Stimulated activated CD8-positive, alpha-beta memory T cell treated with anti-CD3 and anti-CD28 coated beads, Interleukin-4, amount 100 ng/mL, for 1 hour (primary cell): Measurements from ENCODE around the gene LHFPL3.

Experiments
- DNase-seq, 2 donors: peaks; one replicate each; pipeline ENCODE4 v3.0.0-alpha.2; 2020; ENCODE audit warnings: low read depth in 2 of 2, low spot score in 1 of 2

The LHFPL3 gene

DNA sequence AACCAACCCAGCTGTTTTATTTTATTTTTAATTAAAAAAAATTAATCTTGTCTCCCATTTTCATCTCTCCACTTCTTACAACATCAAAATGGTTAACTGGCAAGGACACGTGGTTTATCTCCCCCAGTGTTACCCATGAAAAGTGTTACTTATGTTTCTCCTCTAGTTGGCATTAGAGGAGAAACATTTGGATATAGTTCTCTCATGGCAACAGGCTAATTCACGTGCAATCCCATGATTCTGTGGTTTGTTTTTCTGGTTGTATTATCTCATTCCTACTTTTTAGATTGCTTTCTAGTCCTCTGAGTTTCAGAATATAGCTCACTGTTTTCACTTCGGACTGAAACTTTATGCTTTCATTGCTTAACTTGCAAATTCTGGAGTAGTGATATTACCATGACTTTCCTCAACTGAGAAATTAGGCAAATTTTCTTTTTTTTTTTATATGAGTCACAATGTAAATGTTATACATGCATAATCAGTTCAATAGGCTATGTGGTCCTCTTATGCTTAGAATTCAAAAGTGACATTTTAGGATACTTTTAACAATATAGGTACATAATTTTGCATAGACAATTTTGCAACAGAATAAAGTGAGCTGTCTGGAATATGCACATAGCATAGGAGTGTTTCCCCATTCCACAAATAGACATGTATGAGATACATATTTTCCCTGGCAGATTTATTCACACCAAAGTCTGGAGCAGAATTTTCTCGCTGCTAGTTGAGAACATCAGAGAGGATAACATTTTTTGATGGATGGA is 43.0 kb downstream of the LHFPL3 start:
- DNase-seq, result no peak

DNA sequence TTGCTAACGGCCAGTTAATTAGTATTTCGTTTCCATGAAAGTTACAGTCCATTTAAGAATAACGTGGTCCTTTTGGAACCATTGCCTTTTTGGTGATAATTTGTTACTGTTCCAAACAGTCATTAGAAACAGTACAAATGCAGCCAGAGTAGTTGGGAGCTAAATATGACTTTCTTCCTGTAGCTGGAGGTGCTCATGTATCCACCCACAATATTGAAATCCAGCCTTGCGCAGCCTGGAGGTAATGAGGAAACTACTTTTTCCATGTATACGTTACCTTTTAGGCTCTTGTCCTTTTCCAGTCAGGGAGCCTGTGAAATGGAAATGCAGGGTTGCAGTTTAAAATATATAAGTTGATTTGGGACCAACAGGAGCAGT is 43.6 kb downstream of the LHFPL3 start:
- no peak for DNase-seq

DNA sequence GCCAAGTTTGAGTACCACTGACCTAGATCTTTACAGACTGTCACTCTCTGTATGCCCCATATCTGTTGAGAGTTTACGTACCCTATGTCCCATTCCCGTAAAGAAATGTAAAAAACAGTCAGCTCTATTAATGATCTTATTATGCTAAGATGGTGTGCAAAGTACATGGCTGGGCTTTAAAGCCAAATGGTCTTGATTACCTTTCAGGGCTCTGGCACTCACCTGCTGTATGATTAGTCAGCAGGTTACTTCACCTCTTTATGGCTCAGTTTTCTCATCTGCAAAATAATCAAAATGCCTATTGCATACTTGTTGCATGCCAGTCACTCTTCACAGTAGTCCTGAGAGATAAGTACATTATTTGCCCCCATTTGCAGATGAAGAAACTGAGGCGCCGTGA is 54.2 kb downstream of the LHFPL3 start:
- no peak for DNase-seq

DNA sequence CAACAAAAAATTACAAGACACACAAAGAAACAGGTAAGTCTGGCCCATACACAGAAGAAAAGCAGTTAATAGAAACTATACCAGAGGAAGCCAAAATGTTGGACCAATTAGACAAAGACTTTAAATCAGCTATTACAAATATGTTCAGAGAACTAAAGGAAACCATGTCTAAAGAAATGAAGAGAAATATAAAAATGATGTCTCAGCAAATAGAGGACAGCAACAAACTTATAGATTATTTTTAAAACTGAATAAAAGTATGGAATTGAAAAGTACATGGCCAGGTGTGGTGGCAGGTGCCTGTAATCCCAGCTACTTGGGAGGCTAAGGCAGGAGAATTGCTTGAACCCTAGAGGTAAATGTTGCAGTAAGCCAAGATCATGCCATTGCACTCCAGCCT is 58.5 kb downstream of the LHFPL3 start:
- DNase-seq, result no peak

DNA sequence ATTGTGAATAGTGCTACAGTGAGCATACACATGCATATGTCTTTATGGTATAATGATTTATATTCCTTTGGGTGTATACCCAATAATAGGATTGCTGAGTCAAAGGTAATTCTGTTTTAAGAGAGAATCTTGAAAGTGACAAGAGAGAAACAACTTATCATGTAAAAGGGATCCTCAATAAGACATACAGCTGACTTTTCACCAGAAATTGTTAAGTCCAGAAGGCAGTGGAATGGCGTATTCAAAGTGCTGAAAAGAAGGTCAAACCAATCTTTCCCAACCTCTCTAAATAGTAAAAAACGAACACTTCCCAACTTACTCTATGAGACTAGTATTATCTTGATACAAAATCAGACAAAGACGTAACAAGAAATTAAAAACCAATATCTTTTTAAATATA is 59.8 kb downstream of the LHFPL3 start:
- DNase-seq, result no peak

DNA sequence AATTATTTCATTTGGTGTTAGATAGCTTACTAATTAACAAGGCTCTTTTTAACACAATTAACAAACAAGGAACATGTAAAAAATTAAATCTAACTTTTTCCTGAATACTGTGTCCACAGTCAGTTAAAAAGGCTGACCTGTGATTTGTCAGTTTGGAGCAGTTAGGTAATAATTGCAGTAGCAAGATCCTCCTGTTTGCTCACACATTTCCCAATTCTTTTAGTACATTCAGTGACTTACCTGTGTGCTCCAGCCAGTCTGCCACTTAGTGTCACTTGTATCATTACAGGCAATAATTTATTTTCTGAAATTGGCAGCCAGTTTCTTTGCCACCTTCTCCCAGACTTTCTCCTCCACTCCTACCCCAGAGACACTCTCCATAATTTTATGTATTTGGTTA is 66.8 kb downstream of the LHFPL3 start:
- no peak for DNase-seq

DNA sequence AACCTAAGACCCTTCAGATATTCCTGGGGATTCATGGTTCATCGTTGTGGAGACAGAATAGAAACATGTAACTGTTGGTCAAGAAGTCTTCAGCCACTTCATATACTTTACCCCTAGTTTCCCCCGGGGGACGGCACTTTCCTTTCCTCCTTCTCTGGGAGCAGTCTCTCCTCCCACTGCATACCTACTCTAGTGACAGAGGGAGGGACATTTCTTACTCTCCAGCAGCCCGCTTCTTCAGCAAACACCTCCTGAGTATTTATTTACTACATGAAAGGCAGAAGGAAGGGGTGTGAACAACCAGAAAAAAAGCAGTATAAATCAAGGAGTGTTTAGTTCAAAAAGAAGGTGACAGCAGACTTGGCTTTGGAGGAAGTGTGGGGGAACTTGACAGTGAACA is 69.0 kb downstream of the LHFPL3 start:
- DNase-seq, result no peak

DNA sequence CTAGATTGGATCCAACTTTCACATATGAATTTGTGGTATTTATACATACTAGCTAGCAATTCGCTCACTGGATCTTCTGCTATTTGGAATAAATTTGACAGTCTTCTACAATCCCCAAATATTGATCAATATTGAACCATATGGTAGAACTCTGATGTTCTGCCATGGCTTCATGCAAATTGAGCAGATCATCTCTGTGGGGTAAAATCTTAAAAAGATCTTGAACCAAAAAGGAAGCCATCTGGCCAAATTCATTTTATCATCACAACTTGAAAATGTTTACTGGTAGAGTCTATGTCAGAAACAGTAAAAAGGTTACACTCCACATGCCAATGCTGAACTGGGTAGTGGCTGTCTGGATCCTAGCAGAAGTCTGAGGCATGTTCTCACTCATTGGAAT is 80.0 kb downstream of the LHFPL3 start:
- DNase-seq, result no peak

DNA sequence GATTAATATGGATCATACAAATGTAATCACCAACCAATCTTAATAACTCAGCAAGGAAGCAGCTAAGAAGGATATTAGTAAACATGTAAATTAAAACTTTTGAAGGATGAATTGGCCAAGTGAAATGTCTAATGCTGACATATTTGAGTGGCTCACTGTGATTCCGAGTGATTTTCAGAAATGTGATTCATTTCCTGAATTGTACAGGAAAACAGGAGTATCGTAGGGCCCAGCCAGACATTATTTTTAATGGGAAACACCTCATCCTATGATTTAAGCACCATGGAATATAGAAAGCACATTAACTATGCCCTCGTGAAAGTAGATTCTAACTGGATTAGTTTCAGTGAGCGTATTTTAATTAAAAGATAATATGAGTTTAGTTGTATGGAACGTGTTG is 82.3 kb downstream of the LHFPL3 start:
- DNase-seq, result no peak

DNA sequence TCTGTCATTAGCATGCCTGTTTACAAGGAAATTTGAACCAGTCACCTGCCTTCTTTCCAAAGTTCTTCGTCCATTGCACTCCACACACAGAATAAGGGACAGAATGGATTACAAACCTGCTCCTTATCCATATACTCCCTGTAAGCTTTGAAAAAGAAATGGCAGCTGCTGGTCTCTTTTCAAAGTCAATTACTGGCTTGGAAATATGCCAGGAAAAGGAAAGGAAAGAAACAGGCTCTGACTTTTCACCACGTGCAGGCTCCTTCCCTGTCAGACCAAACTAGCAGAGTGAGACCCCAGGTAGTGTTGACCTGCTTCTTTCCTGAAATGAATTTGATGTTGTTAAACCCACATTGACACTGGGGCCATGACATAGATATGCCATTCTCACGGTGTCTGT is 84.5 kb downstream of the LHFPL3 start:
- no peak for DNase-seq

DNA sequence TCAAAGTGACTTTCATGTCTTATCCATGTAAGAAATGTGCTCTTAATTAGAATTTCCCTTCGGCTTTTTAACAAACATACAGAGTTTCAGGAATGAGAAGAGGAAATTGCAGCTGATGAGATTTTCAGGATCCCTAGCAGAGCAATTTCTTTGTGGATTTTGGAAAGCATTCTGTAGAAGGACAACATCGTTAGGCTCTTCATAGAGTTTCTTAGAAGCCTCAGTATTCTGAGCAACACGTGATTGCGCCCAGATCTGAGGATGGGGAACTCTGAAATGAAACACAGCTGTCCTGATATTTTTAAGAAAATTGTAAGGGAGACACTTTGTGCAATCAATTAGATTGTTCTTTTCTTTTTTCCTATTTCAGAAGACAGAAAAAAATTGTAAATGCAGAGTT is 85.8 kb downstream of the LHFPL3 start:
- DNase-seq, result no peak

DNA sequence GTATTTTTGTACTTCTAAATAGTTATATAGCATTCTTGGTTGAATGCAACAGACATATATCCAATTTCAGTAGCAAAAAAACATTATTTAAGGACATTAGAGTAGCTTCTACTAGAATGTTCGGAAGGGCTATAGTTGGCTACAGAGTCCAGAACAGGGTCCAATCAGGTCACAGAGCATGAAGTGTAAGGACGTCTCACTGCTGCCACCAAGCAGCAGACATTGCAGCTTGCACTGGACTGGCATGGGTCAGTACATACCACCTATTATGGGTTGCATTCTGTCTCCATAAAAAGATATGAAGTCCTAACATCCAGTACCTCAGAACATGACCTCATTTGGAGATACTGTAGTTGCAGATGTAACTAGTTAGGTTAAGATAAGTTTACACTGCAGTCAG is 87.3 kb downstream of the LHFPL3 start:
- no peak for DNase-seq

DNA sequence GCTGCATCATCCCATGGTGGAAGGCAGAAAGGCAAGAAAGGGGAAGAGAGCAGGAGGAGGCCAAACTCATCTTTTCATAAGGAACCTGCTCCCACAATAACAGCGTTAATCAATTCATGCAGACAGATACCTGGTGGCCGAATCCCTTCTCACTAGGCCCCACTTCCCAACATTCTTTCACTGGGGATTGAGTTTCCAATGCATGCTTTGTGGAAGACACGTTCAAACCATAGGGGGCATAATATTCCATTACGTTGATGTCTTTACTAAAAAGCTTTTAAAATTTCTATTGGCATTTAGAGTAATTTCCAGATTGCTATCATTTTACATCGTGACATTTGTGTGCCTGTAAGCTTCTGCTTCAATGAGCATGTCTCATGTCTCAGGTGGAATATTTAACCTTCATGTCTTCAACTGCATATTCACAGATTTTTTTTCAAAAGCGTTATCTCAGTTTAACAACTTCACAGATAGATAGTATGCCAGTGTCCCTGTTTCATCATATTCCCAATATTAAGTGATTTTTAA is 88.5 kb downstream of the LHFPL3 start:
- no peak for DNase-seq

DNA sequence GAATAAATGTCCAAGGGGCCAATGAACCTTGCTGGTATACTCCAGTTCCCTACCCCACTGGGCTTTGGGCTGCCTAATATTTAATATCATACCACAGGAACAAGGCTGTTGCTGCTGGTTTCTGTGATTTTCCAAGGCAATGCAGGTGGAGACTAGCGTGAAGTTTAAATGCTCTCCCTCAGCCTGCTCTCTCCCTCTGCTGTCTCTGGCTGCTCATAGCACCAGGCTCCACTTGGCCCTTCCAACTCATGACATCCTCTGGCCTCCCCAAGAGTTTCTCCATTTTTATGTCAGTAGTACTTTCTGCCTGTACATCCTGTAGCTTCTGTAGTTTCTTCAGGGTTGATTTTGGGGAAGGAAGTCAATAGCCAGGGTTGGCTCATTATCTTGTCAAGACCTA is 103.5 kb downstream of the LHFPL3 start:
- DNase-seq, result no peak

DNA sequence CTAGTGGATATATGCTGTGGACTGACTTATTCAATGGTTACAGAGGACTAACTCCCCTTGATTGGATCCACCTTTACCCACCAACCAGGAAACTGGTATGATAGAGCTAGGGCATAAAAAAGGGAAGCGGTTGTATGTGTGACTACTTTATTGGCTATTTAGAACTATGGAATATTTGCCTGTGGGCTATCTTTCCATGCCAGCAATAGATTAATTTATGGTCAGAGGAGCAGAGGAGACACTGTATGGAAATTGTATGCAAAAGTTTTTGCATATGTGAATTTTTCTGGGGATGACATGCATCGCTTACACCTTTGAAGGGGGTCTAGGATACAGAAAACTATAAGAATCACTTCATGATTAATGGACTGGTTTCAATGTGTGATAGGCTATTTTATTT is 105.7 kb downstream of the LHFPL3 start:
- DNase-seq, result no peak

DNA sequence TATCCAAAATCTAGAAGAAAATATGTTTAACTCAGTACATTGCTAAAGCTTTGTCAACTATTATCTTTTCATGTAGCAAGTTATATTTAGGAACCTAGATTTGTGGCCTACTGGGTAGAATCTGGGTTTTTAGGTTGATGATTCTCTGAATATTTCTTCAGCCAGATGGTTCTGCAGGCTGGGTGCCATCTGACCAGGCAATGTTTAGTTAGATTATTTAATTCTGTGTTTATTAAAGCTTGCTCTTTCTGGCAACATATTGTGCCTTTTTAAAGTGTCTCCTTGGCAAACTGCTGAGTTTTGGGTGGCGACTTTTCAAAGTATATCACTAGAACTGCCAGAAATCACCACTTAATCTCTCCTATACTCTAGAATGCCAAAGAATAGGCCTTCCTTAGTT is 114.1 kb downstream of the LHFPL3 start:
- no peak for DNase-seq

DNA sequence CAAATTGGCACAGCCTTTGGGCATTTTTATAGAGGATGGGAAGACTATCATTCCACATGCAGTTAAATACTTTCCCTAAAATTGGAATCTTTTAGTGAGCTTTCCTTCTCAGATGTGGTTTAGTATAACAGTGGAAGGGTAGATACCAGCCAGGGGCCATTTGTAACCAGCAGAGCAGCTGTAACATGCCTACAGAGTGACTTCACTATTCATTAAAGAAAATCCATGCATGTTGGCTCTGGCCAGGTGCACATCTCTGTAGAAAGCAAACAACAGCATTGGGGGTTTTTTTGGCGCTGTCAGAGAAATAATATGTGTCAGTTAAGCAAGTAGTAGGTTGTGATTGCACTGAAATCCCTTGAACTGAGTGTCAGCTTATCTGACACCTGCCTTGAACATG is 115.6 kb downstream of the LHFPL3 start:
- DNase-seq, result no peak

DNA sequence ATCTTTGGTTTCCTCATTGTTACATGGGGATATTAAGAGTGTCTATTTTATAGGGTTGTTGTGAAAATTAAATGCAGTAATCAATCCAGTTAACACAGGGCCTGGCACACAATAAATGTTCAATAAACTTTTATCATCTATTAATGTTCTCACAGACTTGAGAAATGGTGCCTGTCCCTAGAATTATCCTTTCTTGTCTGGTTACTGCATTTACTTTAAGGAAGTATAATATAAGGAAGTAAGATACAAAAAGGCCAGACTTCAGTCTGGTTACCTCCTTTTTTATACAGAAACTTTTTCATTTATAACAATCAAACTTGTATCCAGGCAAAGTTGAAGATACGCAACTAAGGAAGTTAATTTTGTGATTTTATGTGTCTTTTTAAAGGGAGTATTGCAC is 117.0 kb downstream of the LHFPL3 start:
- no peak for DNase-seq

DNA sequence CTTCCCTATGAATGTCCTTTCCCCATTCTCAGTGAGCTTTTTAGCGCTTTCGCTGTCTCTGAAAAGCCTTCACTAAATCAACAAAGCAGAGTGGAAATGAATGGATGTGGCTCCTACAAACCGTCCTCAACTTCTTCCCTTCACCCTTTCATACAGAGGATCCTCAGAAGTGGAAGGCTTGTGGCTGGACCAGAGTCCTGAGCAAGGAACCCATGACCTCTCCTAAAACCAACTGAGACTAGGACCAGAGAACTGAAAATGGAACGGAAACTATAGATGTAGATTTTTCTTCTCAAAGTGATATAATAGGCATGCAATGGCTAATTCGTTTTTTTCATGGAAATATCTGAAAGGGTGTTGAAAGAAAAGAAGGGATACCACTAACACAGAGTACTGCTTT is 122.5 kb downstream of the LHFPL3 start:
- DNase-seq, result no peak

DNA sequence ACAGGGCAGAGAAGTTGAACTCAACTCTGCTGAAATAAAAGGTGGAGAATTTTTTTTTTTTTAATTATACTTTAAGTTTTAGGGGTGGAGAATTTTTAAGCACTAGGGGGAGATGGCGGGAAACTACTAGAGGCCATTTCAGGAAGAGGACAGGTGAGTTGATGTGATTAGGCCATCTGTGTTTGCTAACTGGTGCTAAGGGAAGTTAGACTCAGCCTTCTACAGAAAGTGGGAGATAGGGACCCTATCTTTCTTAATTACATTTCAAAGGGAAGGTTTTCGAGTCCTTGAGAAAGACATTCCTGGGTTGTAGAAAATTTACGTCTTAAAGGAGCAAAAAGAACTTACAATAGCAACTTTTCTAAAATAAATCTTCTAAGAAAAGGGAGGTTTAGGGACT is 124.8 kb downstream of the LHFPL3 start:
- no peak for DNase-seq

DNA sequence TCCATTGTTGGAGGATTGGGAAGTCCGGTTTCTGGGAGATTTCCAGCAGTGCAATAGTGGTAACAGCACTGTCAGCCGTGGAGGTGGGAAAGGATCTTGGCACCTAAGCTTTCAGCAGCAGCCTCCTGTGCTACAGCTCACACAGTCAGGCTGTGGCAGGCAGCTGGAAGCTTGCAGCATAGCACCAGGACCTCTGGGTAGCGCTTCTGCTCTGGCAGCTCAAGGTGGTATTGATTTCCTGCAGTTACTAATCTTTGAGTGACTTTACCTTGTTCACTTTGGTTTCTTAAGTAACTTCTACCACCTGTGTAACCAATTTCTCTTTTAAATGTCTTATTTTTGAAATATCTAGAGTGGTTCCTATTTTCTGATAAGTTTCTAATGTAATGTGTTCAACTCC is 130.5 kb downstream of the LHFPL3 start:
- no peak for DNase-seq

DNA sequence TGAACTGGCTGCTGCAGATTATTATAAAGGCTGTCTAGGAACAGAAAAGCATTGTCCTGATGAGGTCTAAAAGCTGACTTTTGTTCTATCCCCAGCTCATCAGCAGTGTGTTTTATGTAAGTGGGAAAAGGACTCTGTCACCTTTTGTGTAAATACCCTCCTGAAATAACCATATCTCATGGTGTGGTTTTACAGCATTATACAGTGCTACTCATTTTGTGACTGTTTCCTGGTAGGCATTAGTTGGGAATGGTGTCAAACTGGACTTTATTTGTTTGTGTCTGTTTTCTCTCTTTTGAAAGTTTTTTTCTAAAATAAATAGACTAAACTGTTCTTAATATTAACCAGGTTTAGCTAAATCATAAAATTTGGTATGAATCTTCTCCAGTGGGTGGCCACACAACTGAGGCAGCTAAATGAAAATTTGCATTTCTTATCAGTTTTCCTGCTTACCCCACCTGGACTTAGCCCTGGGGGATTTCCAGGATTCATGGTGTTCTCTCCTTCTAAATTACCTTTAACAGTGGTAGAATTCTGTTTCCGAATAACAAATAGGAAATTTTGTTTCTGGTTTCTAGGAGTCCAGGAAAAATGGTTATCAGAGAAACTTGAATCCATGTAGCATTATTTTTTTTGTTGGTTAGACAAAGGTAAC is 140.9 kb downstream of the LHFPL3 start:
- no peak for DNase-seq

DNA sequence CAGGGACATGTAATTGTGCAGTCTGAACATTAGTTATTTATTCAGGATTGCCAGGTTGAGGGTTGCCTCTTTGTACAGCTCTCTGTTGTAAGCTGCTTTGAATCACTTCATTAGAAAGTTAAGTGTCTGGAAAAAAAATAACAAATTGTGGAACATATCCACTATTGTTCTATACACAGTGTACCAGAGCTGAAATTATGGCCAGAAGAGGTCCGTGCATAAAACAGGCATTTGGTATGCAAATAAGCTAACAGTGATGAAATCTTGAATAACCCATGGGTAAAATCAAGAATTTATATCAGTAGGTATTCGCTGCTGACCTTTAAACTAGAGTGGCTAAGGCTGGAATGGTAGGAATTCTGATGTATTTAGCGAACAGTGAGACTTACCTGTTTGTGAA is 152.1 kb downstream of the LHFPL3 start:
- no peak for DNase-seq
